ENCODE results near the gene NFIB. TPM values are rescaled to one million over a fixed set of nuclear protein-coding genes. Genes with fewer than 3 reads are reported as not detected.

NFIB gene
- total and polyA plus RNA-seq, 2 experiments from 2014 or later, result 5.7 to 13.9 TPM

- Histone ChIP-seq H3K4me3 (no peak overlapping the region), H3K9me3 (ENCODE audit: low read depth) (no peaks in the 10 kb centered on the region), H3K27me3 (peaks cover 18% of the 10 kb centered on the region), H3K4me1 (ENCODE audit: low read depth) (peaks cover 3% of the 10 kb centered on the region), H3K27ac (no peak overlapping the region), H3K36me3 (no peaks in the 10 kb centered on the region)
- DNase-seq (ENCODE audit: low read depth in 1 of 2, low spot score in 1 of 2), result no peak
- no peak for TF ChIP-seq CTCF (IDR thresholded peaks at IDR 0.05; ENCODE audit: low read depth, low read length)
These were observed 13.1 kb upstream of the NFIB start for GRCh38 chr9:14327036-14327435.

GRCh38 chr9:14326264-14326826, 12.4 kb upstream of the NFIB start:
- peak in 1 of 2 donors; percentile 56 for DNase-seq (ENCODE audit: low read depth in 1 of 2, low spot score in 1 of 2)
- peaks cover 23% of the 10 kb centered on the region for H3K27me3 ChIP-seq
- no peak overlapping the region for H3K27ac ChIP-seq
- H3K36me3 ChIP-seq, result no peaks in the 10 kb centered on the region
- H3K4me1 ChIP-seq (ENCODE audit: low read depth), result peaks cover 3% of the 10 kb centered on the region
- H3K4me3 ChIP-seq, result no peak overlapping the region
- no peaks in the 10 kb centered on the region for H3K9me3 ChIP-seq (ENCODE audit: low read depth)
- TF ChIP-seq CTCF (IDR thresholded peaks at IDR 0.05; ENCODE audit: low read depth, low read length), result no peak

- H3K9me3 ChIP-seq (ENCODE audit: low read depth), result no peaks in the 10 kb centered on the region
- DNase-seq (ENCODE audit: low read depth in 1 of 2, low spot score in 1 of 2), result no peak
- peaks cover 3% of the 10 kb centered on the region for H3K4me1 ChIP-seq (ENCODE audit: low read depth)
These were observed 11.2 kb upstream of the NFIB start for GRCh38 chr9:14325147-14325546.

GRCh38 chr9:14323985-14324650, 10.2 kb upstream of the NFIB start:
- no peaks in the 10 kb centered on the region for H3K9me3 ChIP-seq (ENCODE audit: low read depth)
- no peaks in the 10 kb centered on the region for H3K36me3 ChIP-seq
- no peak overlapping the region for H3K27ac ChIP-seq
- no peak for DNase-seq (ENCODE audit: low read depth in 1 of 2, low spot score in 1 of 2)
- H3K4me1 ChIP-seq (ENCODE audit: low read depth), result peaks cover 3% of the 10 kb centered on the region
- TF ChIP-seq CTCF (IDR thresholded peaks at IDR 0.05; ENCODE audit: low read depth, low read length), result no peak
- H3K4me3 ChIP-seq, result no peak overlapping the region
- peaks cover 45% of the 10 kb centered on the region for H3K27me3 ChIP-seq

More at GRCh38 chr9:14325147-14325546, 11.2 kb upstream of the NFIB start:
- TF ChIP-seq CTCF (IDR thresholded peaks at IDR 0.05; ENCODE audit: low read depth, low read length), result no peak
- Histone ChIP-seq H3K36me3 (no peaks in the 10 kb centered on the region), H3K4me3 (no peak overlapping the region), H3K27me3 (peaks cover 35% of the 10 kb centered on the region), H3K27ac (no peak overlapping the region)

GRCh38 chr9:14323083-14323971, 9.4 kb upstream of the NFIB start:
- Histone ChIP-seq H3K4me3 (peak overlapping the region; percentile 86), H3K27ac (no peak overlapping the region), H3K4me1 (ENCODE audit: low read depth) (peaks cover 3% of the 10 kb centered on the region), H3K27me3 (peaks cover 53% of the 10 kb centered on the region), H3K36me3 (no peaks in the 10 kb centered on the region), H3K9me3 (ENCODE audit: low read depth) (no peaks in the 10 kb centered on the region)
- no peak for TF ChIP-seq CTCF (IDR thresholded peaks at IDR 0.05; ENCODE audit: low read depth, low read length)
- DNase-seq (ENCODE audit: low read depth in 1 of 2, low spot score in 1 of 2), result no peak

Data from cardiac muscle cell (in vitro differentiated cells and primary cell).